ENCODE measurements around the gene AGPAT2.

Gene AGPAT2

DNA sequence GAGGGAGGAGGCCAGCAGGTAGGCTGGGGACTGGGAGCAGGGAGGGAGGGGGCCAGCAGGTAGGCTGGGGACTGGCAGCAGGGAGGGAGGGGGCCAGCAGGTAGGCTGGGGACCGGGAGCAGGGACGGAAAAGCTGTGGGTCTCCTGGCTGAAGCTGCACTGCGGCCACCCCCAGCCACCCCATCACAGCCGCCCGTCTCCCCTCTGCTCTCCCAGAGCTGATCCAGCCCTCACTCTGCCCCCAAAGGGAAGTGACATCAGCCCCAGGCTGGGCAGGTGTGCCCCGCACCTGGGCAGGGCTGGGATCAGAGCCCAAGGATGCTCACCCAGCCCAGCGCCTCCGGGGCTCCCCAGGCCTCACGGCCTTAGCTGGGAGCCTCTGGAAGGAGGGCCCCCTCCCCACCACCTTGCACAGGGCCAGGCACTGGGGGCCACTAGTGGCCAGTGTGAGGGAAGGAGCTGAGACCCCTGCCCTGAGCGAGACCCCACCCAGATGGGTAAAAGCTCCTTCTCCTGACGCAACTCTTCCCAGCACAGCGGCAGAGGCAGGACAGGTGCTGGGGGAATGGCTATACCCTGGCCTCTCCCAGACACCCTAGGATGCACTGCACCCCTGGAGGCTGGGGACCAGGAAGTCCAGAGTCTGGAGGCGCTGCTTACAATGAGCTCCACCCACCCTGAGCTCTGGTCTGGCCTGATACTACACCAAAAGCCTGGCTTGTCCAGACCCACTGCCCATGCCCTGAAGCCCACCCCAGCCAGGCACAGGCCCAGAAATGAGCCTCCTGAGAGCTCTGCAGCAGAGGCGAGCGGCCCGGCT lies 11.6 kb downstream of the AGPAT2 start:
- TF ChIP-seq, protein P1, sequence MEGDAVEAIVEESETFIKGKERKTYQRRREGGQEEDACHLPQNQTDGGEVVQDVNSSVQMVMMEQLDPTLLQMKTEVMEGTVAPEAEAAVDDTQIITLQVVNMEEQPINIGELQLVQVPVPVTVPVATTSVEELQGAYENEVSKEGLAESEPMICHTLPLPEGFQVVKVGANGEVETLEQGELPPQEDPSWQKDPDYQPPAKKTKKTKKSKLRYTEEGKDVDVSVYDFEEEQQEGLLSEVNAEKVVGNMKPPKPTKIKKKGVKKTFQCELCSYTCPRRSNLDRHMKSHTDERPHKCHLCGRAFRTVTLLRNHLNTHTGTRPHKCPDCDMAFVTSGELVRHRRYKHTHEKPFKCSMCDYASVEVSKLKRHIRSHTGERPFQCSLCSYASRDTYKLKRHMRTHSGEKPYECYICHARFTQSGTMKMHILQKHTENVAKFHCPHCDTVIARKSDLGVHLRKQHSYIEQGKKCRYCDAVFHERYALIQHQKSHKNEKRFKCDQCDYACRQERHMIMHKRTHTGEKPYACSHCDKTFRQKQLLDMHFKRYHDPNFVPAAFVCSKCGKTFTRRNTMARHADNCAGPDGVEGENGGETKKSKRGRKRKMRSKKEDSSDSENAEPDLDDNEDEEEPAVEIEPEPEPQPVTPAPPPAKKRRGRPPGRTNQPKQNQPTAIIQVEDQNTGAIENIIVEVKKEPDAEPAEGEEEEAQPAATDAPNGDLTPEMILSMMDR (IDR thresholded peaks at IDR 0.05): no peak

DNA sequence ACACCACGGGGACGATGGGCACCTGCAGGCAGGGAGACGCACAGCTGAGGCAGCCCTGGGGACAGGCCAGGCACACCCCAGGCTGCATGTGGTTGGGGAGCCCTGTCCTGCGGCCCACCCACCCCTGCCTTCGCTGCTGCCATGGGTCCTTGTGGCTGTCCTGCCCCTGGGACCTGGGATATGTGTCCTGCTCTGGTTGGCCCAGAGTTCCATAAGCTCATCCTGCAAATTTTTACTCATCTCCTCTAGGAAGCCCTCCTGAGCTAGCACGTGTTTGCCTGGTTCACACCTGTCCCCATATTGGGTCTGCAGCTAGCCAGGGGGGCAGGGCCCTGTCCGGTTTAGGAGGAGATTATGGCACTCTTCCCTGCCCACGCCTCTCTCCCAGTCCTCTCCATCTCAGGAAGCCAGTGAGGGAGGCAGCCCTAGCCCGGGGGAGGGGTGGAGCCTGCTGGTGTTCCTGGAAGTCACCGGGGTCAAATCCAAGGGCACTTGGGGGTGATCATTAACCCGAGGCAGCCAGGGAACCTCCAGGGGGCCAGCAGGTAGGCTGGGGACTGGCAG lies 12.4 kb downstream of the AGPAT2 start:
- TF ChIP-seq, protein P1 (IDR thresholded peaks at IDR 0.05): no peak

DNA sequence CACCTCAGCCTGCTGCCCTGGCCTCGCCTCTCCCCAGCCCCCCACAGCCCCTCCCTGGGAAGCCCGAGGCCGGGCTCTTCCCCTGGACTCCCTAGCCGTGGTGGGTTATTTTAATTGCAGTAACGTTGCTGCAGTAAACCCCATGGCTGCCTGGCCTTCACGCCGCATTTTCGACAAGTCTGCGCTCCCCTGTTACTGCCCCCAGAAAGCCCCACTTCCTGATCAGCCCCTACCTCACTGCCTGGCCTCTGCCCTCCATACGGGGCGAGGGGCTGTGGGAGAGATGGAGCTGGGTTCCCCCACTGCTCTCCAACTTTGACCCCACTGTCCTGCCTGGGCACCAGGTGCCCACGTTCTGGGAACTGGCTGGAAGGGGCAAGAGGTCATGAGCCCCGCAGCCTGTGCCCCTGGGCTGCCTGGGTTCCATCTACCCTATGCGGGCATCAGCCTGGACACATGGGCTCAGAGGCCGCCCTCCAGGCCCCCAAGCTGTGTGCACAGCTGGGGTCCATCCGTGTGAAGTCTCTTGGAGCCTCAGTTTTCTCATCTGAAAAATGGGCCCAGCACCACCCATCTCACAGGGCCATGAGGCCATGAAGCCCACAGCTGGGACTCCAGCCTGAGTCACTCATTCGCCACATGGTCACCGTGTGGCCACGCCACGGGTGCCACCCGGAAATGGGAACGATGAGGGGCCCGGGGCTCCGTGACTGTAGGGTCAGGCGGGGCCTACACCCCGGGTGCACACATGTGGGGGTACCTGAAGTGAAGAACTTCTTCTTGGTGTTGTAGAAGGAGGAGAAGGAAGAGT lies 13.1 kb downstream of the AGPAT2 start:
- TF ChIP-seq, protein P1 (IDR thresholded peaks at IDR 0.05): no peak

DNA sequence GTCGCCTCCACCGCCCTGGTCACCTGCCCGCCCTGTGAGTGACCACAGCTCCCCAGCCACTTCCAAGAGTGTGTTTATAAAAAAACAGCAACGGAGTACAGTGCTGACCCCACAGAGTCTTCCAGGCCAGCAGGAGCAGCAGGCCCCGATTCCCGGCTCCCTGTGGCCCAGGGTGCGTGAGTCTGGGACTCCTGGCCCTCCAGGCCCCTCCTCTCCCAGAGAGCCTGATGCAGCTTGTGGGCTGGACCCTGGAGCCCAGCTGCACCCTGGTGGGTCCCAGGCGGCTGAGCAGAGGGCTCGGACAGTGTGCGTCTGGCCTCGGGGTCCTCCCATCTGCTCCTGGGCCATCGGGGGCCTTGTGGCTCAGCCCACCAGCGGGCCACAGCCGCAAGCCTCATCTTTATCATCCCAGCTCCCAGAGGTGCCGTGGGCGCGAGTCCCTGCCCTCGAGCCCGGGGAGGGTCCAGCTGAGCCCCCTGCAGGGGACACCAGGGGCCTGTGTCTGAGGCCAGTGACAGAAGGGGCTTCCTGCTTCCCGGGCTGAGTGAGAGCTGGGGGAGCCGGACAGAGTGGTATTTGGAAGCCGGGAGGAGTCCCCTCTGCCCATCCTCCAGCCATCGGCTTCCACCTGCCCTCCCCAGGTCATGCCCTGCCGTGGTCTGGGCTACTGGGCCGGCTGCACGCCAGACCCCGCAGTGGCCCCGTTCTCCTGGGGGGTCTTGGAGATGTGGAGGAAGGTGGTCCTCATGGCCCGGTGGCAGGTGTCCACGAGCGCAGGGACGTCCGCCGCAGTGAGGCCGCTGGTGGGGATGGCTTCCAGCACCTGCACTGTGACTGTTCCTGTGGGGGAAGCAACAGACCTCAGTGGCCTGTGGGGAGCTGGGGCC lies 13.9 kb downstream of the AGPAT2 start:
- TF ChIP-seq, protein P1 (IDR thresholded peaks at IDR 0.05): no peak

DNA sequence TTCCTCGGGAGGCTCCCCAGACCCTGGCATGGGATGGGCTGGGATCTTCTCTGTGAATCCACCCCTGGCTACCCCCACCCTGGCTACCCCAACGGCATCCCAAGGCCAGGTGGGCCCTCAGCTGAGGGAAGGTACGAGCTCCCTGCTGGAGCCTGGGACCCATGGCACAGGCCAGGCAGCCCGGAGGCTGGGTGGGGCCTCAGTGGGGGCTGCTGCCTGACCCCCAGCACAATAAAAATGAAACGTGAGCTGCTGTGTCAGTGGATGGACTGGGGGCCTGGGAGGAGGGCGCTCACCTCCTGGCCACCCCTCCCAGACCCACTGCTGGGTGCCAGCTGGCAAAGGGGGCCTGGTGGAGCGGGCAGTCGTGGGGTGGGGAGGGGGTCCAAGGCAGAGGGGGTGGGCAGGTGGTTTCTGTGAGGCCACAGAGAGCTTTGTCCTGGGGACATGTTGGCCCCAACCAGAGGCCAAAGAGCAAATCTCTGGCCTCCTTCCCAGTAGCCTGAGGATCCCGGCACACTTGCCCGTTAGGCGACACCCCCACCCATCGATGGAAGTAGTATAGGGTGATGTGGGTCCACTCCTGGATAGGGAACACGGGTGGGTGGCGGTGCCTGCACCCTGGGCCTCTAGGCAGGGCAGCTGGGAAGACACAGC lies 14.7 kb downstream of the AGPAT2 start:
- TF ChIP-seq, protein P1 (IDR thresholded peaks at IDR 0.05): no peak

DNA sequence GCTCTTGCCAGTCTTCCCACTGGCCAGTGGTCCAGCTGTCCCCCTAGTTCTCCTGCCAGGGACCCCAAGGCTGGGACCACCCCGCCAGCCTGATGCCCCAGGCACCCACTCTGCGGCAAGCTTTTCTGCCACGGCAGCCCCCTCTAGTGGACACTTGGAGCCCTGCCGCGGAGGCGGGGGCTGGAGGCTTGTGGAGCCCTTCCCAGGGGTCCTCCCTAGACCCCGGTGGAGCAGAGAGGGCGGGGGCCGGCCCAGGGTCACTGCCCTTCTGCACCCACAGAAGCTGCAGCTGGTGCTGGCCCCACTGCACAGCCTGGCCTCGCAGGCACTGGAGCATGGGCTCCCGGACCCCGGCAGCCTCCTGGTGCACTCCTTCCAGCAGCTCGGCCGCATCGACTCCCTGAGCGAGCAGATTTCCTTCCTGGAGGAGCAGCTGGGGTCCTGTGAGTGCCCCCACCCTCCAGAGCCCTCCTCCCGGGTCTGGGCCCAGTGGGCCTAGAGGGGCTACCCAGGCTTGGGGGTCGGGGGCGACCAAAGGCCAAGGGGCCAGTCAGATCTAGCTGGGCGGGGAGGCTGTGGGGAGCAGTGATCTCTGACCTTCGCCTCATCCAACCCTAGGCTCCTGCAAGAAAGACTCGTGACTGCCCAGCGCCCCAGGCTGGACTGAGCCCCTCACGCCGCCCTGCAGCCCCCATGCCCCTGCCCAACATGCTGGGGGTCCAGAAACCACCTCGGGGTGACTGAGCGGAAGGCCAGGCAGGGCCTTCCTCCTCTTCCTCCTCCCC lies 15.4 kb downstream of the AGPAT2 start:
- TF ChIP-seq, protein P1 (IDR thresholded peaks at IDR 0.05): peak; percentile 96

Data from LNCAP (cell line).